Panc1 (cell line): ENCODE results near the gene COP1.

ENCODE experiments used
- POLR2AphosphoS5 ChIP-seq: IDR thresholded peaks from 2 replicates; pipeline ENCODE4 v1.6.1; 2012; ENCODE audit warnings: mild to moderate bottlenecking, low read depth, low read length, moderate library complexity
- SIN3A ChIP-seq: IDR thresholded peaks from 2 replicates; pipeline ENCODE4 v1.6.1; 2012; ENCODE audit warnings: low read depth, mild to moderate bottlenecking, low read length, moderate library complexity, borderline replicate concordance; ENCODE audit not compliant: insufficient read depth
- TF ChIP-seq, protein P1 (sequence below): fragments of 450-650 bp; IDR thresholded peaks from 2 replicates; pipeline ENCODE4 v1.5.1; 2017; ENCODE audit warnings: mild to moderate bottlenecking
- TF ChIP-seq, protein P2 (sequence below), 2 experiments: IDR thresholded peaks; 2 replicates each; pipeline ENCODE4 v1.6.1; 2011 to 2012; ENCODE audit warnings: low read depth in 2 of 2, control low read depth in 1 of 2, low read length in 1 of 2, mild to moderate bottlenecking in 1 of 2, moderate library complexity in 1 of 2; ENCODE audit not compliant: insufficient read depth in 1 of 2

GRCh38 chr1:176196728-176197127 lies 10.4 kb downstream of the COP1 start:
- TF ChIP-seq, protein P1, sequence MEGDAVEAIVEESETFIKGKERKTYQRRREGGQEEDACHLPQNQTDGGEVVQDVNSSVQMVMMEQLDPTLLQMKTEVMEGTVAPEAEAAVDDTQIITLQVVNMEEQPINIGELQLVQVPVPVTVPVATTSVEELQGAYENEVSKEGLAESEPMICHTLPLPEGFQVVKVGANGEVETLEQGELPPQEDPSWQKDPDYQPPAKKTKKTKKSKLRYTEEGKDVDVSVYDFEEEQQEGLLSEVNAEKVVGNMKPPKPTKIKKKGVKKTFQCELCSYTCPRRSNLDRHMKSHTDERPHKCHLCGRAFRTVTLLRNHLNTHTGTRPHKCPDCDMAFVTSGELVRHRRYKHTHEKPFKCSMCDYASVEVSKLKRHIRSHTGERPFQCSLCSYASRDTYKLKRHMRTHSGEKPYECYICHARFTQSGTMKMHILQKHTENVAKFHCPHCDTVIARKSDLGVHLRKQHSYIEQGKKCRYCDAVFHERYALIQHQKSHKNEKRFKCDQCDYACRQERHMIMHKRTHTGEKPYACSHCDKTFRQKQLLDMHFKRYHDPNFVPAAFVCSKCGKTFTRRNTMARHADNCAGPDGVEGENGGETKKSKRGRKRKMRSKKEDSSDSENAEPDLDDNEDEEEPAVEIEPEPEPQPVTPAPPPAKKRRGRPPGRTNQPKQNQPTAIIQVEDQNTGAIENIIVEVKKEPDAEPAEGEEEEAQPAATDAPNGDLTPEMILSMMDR = no peak
- no peak for TF ChIP-seq SIN3A
- TF ChIP-seq, protein P2, sequence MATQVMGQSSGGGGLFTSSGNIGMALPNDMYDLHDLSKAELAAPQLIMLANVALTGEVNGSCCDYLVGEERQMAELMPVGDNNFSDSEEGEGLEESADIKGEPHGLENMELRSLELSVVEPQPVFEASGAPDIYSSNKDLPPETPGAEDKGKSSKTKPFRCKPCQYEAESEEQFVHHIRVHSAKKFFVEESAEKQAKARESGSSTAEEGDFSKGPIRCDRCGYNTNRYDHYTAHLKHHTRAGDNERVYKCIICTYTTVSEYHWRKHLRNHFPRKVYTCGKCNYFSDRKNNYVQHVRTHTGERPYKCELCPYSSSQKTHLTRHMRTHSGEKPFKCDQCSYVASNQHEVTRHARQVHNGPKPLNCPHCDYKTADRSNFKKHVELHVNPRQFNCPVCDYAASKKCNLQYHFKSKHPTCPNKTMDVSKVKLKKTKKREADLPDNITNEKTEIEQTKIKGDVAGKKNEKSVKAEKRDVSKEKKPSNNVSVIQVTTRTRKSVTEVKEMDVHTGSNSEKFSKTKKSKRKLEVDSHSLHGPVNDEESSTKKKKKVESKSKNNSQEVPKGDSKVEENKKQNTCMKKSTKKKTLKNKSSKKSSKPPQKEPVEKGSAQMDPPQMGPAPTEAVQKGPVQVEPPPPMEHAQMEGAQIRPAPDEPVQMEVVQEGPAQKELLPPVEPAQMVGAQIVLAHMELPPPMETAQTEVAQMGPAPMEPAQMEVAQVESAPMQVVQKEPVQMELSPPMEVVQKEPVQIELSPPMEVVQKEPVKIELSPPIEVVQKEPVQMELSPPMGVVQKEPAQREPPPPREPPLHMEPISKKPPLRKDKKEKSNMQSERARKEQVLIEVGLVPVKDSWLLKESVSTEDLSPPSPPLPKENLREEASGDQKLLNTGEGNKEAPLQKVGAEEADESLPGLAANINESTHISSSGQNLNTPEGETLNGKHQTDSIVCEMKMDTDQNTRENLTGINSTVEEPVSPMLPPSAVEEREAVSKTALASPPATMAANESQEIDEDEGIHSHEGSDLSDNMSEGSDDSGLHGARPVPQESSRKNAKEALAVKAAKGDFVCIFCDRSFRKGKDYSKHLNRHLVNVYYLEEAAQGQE (IDR thresholded peaks at IDR 0.05; ENCODE audit: insufficient read depth in 1 of 2, low read depth in 2 of 2, low read length in 1 of 2) = no peak
- TF ChIP-seq POLR2AphosphoS5 = no peak
